Measurements from ENCODE around the gene COL23A1. TPM values are rescaled to one million over a fixed set of nuclear protein-coding genes. Genes with fewer than 3 reads are reported as not detected.

COL23A1 gene
- total RNA-seq, 1 experiment from 2014 or later, result not detected

GRCh38 chr5:178425621-178426068, 164.5 kb downstream of the COL23A1 start:
- Histone ChIP-seq H3K27ac (no peak overlapping the region), H3K27me3 (no peaks in the 10 kb centered on the region), H3K4me3 (no peak overlapping the region), H3K4me1 (no peaks in the 10 kb centered on the region), H3K9me3 (replicated peaks) (no peaks in the 10 kb centered on the region), H3K36me3 (no peaks in the 10 kb centered on the region)
- DNase-seq, result no peak

GRCh38 chr5:178424810-178425177, 165.4 kb downstream of the COL23A1 start:
- Histone ChIP-seq H3K36me3 (no peaks in the 10 kb centered on the region), H3K27me3 (no peaks in the 10 kb centered on the region), H3K4me1 (no peaks in the 10 kb centered on the region), H3K4me3 (no peak overlapping the region), H3K27ac (no peak overlapping the region), H3K9me3 (replicated peaks) (no peaks in the 10 kb centered on the region)
- DNase-seq, result no peak

GRCh38 chr5:178423901-178424809, 166.0 kb downstream of the COL23A1 start:
- H3K36me3 ChIP-seq, result no peaks in the 10 kb centered on the region
- no peaks in the 10 kb centered on the region for H3K4me1 ChIP-seq
- H3K9me3 ChIP-seq (replicated peaks), result no peaks in the 10 kb centered on the region
- no peak overlapping the region for H3K4me3 ChIP-seq
- no peak overlapping the region for H3K27ac ChIP-seq
- DNase-seq, result no peak
- H3K27me3 ChIP-seq, result no peaks in the 10 kb centered on the region

- no peaks in the 10 kb centered on the region for H3K36me3 ChIP-seq
- H3K4me1 ChIP-seq, result no peaks in the 10 kb centered on the region
- no peaks in the 10 kb centered on the region for H3K27me3 ChIP-seq
- H3K4me3 ChIP-seq, result no peak overlapping the region
- no peak for DNase-seq
- no peaks in the 10 kb centered on the region for H3K9me3 ChIP-seq (replicated peaks)
- no peak overlapping the region for H3K27ac ChIP-seq
These were observed 166.8 kb downstream of the COL23A1 start for GRCh38 chr5:178423431-178423830.

- no peaks in the 10 kb centered on the region for H3K27me3 ChIP-seq
- H3K36me3 ChIP-seq, result no peaks in the 10 kb centered on the region
- no peak for DNase-seq
- H3K4me3 ChIP-seq, result no peak overlapping the region
- no peaks in the 10 kb centered on the region for H3K4me1 ChIP-seq
- no peaks in the 10 kb centered on the region for H3K9me3 ChIP-seq (replicated peaks)
- no peak overlapping the region for H3K27ac ChIP-seq
These were observed 167.8 kb downstream of the COL23A1 start for GRCh38 chr5:178422400-178422775.

GRCh38 chr5:178421699-178422399, 168.3 kb downstream of the COL23A1 start:
- no peaks in the 10 kb centered on the region for H3K4me1 ChIP-seq
- no peaks in the 10 kb centered on the region for H3K36me3 ChIP-seq
- no peaks in the 10 kb centered on the region for H3K9me3 ChIP-seq (replicated peaks)
- no peak for DNase-seq
- H3K4me3 ChIP-seq, result no peak overlapping the region
- no peak overlapping the region for H3K27ac ChIP-seq
- H3K27me3 ChIP-seq, result no peaks in the 10 kb centered on the region

- H3K36me3 ChIP-seq, result no peaks in the 10 kb centered on the region
- no peak overlapping the region for H3K27ac ChIP-seq
- no peaks in the 10 kb centered on the region for H3K27me3 ChIP-seq
- no peaks in the 10 kb centered on the region for H3K9me3 ChIP-seq (replicated peaks)
- no peak overlapping the region for H3K4me3 ChIP-seq
- H3K4me1 ChIP-seq, result no peaks in the 10 kb centered on the region
- no peak for DNase-seq
These were observed 169.1 kb downstream of the COL23A1 start for GRCh38 chr5:178421128-178421527.

GRCh38 chr5:178420354-178420781, 169.8 kb downstream of the COL23A1 start:
- Histone ChIP-seq H3K27ac (no peak overlapping the region), H3K36me3 (no peaks in the 10 kb centered on the region), H3K27me3 (no peaks in the 10 kb centered on the region), H3K9me3 (replicated peaks) (no peaks in the 10 kb centered on the region), H3K4me1 (no peaks in the 10 kb centered on the region), H3K4me3 (no peak overlapping the region)
- no peak for DNase-seq

GRCh38 chr5:178419651-178420050, 170.5 kb downstream of the COL23A1 start:
- H3K36me3 ChIP-seq, result no peaks in the 10 kb centered on the region
- no peak overlapping the region for H3K4me3 ChIP-seq
- DNase-seq, result no peak
- no peak overlapping the region for H3K27ac ChIP-seq
- H3K27me3 ChIP-seq, result no peaks in the 10 kb centered on the region
- no peaks in the 10 kb centered on the region for H3K9me3 ChIP-seq (replicated peaks)
- H3K4me1 ChIP-seq, result no peaks in the 10 kb centered on the region

- DNase-seq, result no peak
- Histone ChIP-seq H3K27me3 (no peaks in the 10 kb centered on the region), H3K27ac (no peak overlapping the region), H3K9me3 (replicated peaks) (no peaks in the 10 kb centered on the region), H3K36me3 (no peaks in the 10 kb centered on the region), H3K4me3 (no peak overlapping the region), H3K4me1 (no peaks in the 10 kb centered on the region)
These were observed 171.0 kb downstream of the COL23A1 start for GRCh38 chr5:178419196-178419595.

- no peaks in the 10 kb centered on the region for H3K36me3 ChIP-seq
- H3K9me3 ChIP-seq (replicated peaks), result no peaks in the 10 kb centered on the region
- DNase-seq, result no peak
- H3K27me3 ChIP-seq, result no peaks in the 10 kb centered on the region
- H3K27ac ChIP-seq, result no peak overlapping the region
- no peak overlapping the region for H3K4me3 ChIP-seq
- no peaks in the 10 kb centered on the region for H3K4me1 ChIP-seq
These were observed 171.7 kb downstream of the COL23A1 start for GRCh38 chr5:178418471-178419010.

GRCh38 chr5:178418031-178418430, 172.2 kb downstream of the COL23A1 start:
- Histone ChIP-seq H3K27ac (no peak overlapping the region), H3K36me3 (no peaks in the 10 kb centered on the region), H3K4me1 (no peaks in the 10 kb centered on the region), H3K4me3 (no peak overlapping the region), H3K27me3 (no peaks in the 10 kb centered on the region), H3K9me3 (replicated peaks) (no peaks in the 10 kb centered on the region)
- no peak for DNase-seq

- Histone ChIP-seq H3K27me3 (no peaks in the 10 kb centered on the region), H3K9me3 (replicated peaks) (no peaks in the 10 kb centered on the region), H3K4me1 (no peaks in the 10 kb centered on the region), H3K36me3 (no peaks in the 10 kb centered on the region), H3K27ac (no peak overlapping the region), H3K4me3 (no peak overlapping the region)
- DNase-seq, result no peak
These were observed 172.8 kb downstream of the COL23A1 start for GRCh38 chr5:178417391-178417811.

- H3K4me1 ChIP-seq, result no peaks in the 10 kb centered on the region
- no peak overlapping the region for H3K4me3 ChIP-seq
- no peaks in the 10 kb centered on the region for H3K9me3 ChIP-seq (replicated peaks)
- DNase-seq, result no peak
- no peaks in the 10 kb centered on the region for H3K36me3 ChIP-seq
- no peaks in the 10 kb centered on the region for H3K27me3 ChIP-seq
- no peak overlapping the region for H3K27ac ChIP-seq
These were observed 173.3 kb downstream of the COL23A1 start for GRCh38 chr5:178416919-178417318.

- H3K9me3 ChIP-seq (replicated peaks), result no peaks in the 10 kb centered on the region
- no peaks in the 10 kb centered on the region for H3K27me3 ChIP-seq
- H3K4me3 ChIP-seq, result no peak overlapping the region
- H3K4me1 ChIP-seq, result no peaks in the 10 kb centered on the region
- no peaks in the 10 kb centered on the region for H3K36me3 ChIP-seq
- no peak overlapping the region for H3K27ac ChIP-seq
- no peak for DNase-seq
These were observed 173.8 kb downstream of the COL23A1 start for GRCh38 chr5:178416206-178416882.
